Measurements from ENCODE around the gene IAPP.

IAPP gene
- 0 reads per million in 3 donors for total RNA-seq

DNA sequence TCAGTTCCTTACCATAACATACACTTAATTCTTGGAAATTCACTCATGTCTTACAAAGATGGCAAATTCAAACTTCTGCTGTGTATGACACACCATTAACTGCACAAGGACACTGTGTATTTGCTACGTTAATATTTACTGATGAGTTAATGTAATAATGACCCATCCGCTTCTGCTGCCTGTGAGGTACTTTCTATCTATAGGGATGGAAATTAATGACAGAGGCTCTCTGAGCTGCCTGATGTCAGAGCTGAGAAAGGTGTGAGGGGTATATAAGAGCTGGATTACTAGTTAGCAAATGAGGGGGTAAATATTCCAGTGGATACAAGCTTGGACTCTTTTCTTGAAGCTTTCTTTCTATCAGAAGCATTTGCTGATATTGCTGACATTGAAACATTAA, at the start of gene IAPP:
TSS of gene IAPP (plus strand) at position 301 of the 400 bp plus-strand sequence. CDS start 450 bp downstream, outside the sequence.
- no peak within 1 kb of the TSS for H3K4me3 ChIP-seq (ENCODE audit: insufficient read depth, low read depth, low read length, poor library complexity, severe bottlenecking)
- H3K27me3 ChIP-seq (replicated peaks; ENCODE audit: control insufficient read depth, insufficient read depth, low read length, poor library complexity, severe bottlenecking), result no peaks in the 10 kb centered on the region
- no peak for DNase-seq
- H3K9me3 ChIP-seq (ENCODE audit: control insufficient read depth, low read length), result no peaks in the 10 kb centered on the region
- no peaks in the 10 kb centered on the region for H3K36me3 ChIP-seq (ENCODE audit: control insufficient read depth, insufficient read depth, low read length)
- no peaks in the 10 kb centered on the region for H3K4me1 ChIP-seq (ENCODE audit: control insufficient read depth, insufficient read depth, low read length, poor library complexity, severe bottlenecking)
- H3K27ac ChIP-seq (ENCODE audit: insufficient read depth, low read length, poor library complexity, severe bottlenecking), result no peak within 1 kb of the TSS

DNA sequence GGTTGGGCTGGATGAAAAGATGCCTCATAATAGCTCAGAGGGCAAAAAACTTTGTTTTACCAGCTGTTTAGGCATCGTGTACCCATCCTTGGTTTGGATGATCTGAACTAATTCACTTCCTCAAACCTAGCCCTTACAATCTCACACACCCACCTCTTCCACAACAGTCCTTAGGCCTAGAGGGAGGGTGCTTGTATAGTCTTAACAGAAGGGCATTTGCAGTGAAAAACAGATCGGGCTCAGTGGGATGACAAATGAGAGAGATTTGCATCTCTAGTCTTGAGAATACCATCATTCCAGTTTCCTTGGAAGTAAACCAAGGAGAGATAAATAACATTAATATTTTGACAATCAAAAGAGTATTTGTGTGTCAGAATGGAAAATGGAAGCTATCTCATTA, 49.0 kb upstream of the IAPP start:
- no peak for DNase-seq
- peaks cover 4% of the 10 kb centered on the region for H3K9me3 ChIP-seq (ENCODE audit: control insufficient read depth, low read length)
- H3K4me3 ChIP-seq (ENCODE audit: insufficient read depth, low read depth, low read length, poor library complexity, severe bottlenecking), result no peak overlapping the region
- no peaks in the 10 kb centered on the region for H3K36me3 ChIP-seq (ENCODE audit: control insufficient read depth, insufficient read depth, low read length)
- H3K27ac ChIP-seq (ENCODE audit: insufficient read depth, low read length, poor library complexity, severe bottlenecking), result no peak overlapping the region
- no peaks in the 10 kb centered on the region for H3K4me1 ChIP-seq (ENCODE audit: control insufficient read depth, insufficient read depth, low read length, poor library complexity, severe bottlenecking)
- no peaks in the 10 kb centered on the region for H3K27me3 ChIP-seq (replicated peaks; ENCODE audit: control insufficient read depth, insufficient read depth, low read length, poor library complexity, severe bottlenecking)

DNA sequence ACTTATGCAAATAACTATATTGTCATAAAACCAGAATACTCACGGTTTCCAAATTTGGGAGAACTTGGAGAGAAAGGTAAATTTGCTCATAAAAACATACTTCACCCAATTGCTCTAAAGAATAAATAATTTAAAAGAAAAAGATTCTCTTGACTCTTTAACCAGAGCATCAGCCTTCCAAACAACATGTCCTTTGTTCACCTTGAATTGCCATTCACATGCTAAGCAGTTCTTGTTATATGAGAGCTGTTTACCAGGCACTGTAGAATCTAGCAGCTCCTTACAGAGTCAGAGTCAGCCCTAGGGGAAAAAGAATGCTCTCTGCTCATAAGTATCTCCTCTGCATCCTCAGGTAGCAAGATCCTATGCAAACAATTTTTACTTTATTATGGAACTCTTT, 48.2 kb upstream of the IAPP start:
- Histone ChIP-seq H3K36me3 (ENCODE audit: control insufficient read depth, insufficient read depth, low read length) (no peaks in the 10 kb centered on the region), H3K27ac (ENCODE audit: insufficient read depth, low read length, poor library complexity, severe bottlenecking) (no peak overlapping the region), H3K4me1 (ENCODE audit: control insufficient read depth, insufficient read depth, low read length, poor library complexity, severe bottlenecking) (no peaks in the 10 kb centered on the region), H3K4me3 (ENCODE audit: insufficient read depth, low read depth, low read length, poor library complexity, severe bottlenecking) (no peak overlapping the region), H3K27me3 (replicated peaks; ENCODE audit: control insufficient read depth, insufficient read depth, low read length, poor library complexity, severe bottlenecking) (no peaks in the 10 kb centered on the region), H3K9me3 (ENCODE audit: control insufficient read depth, low read length) (peaks cover 4% of the 10 kb centered on the region)
- DNase-seq, result no peak

DNA sequence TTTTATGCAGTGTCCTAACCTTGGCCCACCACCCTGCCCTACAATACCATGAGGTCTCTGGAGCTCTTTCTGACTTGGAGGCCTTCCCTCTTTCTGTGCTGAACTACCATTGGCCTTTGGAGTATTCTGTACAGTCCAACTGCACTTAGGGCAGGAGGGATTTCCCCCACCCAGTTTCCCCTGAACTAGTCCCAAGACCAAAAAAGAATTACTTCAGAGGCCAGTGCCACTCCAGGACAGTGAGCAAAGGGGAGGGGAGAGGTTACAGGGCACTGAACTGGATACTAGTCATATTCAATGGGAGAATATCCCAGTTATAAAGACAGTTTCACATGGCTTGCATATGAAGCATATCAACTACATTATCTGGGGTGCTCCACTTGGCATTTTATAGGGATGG, 44.1 kb upstream of the IAPP start:
- Histone ChIP-seq H3K27ac (ENCODE audit: insufficient read depth, low read length, poor library complexity, severe bottlenecking) (no peak overlapping the region), H3K4me1 (ENCODE audit: control insufficient read depth, insufficient read depth, low read length, poor library complexity, severe bottlenecking) (no peaks in the 10 kb centered on the region), H3K9me3 (ENCODE audit: control insufficient read depth, low read length) (peaks cover 4% of the 10 kb centered on the region), H3K4me3 (ENCODE audit: insufficient read depth, low read depth, low read length, poor library complexity, severe bottlenecking) (no peak overlapping the region), H3K27me3 (replicated peaks; ENCODE audit: control insufficient read depth, insufficient read depth, low read length, poor library complexity, severe bottlenecking) (no peaks in the 10 kb centered on the region), H3K36me3 (ENCODE audit: control insufficient read depth, insufficient read depth, low read length) (no peaks in the 10 kb centered on the region)
- DNase-seq, result no peak

DNA sequence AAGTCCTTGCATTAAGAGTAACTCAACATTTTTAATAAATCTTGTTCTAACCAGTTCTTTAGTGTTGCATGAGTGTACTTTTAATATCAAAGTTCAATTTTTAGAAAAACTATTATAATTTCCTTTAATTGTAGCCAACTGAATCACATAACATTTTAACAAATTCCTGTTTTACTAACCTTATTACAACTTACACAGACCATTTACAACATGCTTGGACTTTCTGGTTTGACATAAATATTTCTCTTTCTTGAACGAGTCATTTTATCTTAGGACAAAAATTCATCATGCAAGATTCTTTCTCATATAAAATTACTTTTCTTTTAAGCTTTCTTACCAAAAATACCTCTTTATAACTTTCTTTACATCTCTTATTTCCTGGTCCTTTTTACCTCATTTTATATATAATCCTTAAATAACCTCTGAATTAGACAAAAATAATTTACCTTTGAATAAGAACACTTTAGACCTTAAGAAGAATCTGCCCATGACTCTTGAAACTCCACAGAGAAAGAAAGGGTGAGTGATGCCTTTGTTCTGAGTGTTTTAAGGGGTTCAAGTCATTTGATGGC, 41.9 kb upstream of the IAPP start:
- Histone ChIP-seq H3K27me3 (replicated peaks; ENCODE audit: control insufficient read depth, insufficient read depth, low read length, poor library complexity, severe bottlenecking) (no peaks in the 10 kb centered on the region), H3K4me1 (ENCODE audit: control insufficient read depth, insufficient read depth, low read length, poor library complexity, severe bottlenecking) (no peaks in the 10 kb centered on the region), H3K9me3 (ENCODE audit: control insufficient read depth, low read length) (peaks cover 4% of the 10 kb centered on the region), H3K36me3 (ENCODE audit: control insufficient read depth, insufficient read depth, low read length) (no peaks in the 10 kb centered on the region), H3K4me3 (ENCODE audit: insufficient read depth, low read depth, low read length, poor library complexity, severe bottlenecking) (no peak overlapping the region), H3K27ac (ENCODE audit: insufficient read depth, low read length, poor library complexity, severe bottlenecking) (no peak overlapping the region)
- no peak for DNase-seq

DNA sequence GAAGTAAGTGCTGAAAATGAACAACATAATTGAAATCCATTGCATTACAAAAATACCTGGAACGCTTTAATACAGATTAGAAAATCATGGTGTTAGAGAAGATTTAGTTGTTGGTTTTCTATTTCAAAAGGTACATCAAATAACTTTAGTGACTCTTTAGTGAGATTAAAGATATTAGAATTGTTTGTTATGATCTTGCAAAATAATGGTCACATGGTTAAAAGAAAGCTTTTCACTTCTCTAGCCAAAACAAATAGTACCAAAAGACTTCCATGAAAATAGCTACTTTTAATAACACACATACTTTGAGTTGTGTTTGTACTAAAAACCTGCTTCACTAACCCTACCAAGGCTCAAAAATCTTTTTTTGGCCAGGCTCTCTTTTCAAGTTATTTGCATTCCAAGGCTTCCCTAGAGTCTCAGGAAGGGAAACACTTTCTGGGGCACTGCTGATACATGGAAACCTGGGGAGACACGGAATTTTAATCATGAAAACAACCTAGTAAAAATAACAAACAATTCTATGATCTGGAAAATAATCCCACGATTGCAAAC, 37.9 kb upstream of the IAPP start, which contains the start of gene SLCO1A2:
TSS of gene SLCO1A2 (minus strand) at position 147 of the 555 bp plus-strand sequence. CDS start 270 bp downstream, outside the sequence.
- Histone ChIP-seq H3K4me3 (ENCODE audit: insufficient read depth, low read depth, low read length, poor library complexity, severe bottlenecking) (no peak within 1 kb of the TSS), H3K27ac (ENCODE audit: insufficient read depth, low read length, poor library complexity, severe bottlenecking) (no peak within 1 kb of the TSS), H3K36me3 (ENCODE audit: control insufficient read depth, insufficient read depth, low read length) (no peaks in the 10 kb centered on the region), H3K9me3 (ENCODE audit: control insufficient read depth, low read length) (no peaks in the 10 kb centered on the region), H3K4me1 (ENCODE audit: control insufficient read depth, insufficient read depth, low read length, poor library complexity, severe bottlenecking) (no peaks in the 10 kb centered on the region), H3K27me3 (replicated peaks; ENCODE audit: control insufficient read depth, insufficient read depth, low read length, poor library complexity, severe bottlenecking) (no peaks in the 10 kb centered on the region)
- DNase-seq, result no peak

DNA sequence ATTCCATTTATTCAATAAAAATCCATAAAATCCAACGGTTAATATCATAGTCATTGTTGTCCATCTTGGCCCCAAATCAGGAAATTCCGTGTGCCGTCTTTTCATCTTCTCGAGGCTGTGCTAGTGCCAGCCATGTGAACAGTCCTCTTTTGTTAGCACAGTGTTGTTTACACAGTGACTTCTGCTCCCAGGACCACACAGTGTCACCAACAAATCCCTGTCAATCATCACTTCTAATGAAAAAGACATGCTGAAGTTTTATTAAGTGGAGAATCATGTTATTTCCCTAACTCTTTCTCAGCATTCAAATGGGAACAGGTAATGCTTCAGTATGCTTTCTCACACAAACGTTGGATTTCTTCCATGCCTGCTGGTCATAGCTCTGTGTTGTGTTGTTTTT, 36.0 kb upstream of the IAPP start:
- DNase-seq, result no peak
- no peak overlapping the region for H3K27ac ChIP-seq (ENCODE audit: insufficient read depth, low read length, poor library complexity, severe bottlenecking)
- no peaks in the 10 kb centered on the region for H3K27me3 ChIP-seq (replicated peaks; ENCODE audit: control insufficient read depth, insufficient read depth, low read length, poor library complexity, severe bottlenecking)
- no peak overlapping the region for H3K4me3 ChIP-seq (ENCODE audit: insufficient read depth, low read depth, low read length, poor library complexity, severe bottlenecking)
- no peaks in the 10 kb centered on the region for H3K36me3 ChIP-seq (ENCODE audit: control insufficient read depth, insufficient read depth, low read length)
- H3K9me3 ChIP-seq (ENCODE audit: control insufficient read depth, low read length), result no peaks in the 10 kb centered on the region
- H3K4me1 ChIP-seq (ENCODE audit: control insufficient read depth, insufficient read depth, low read length, poor library complexity, severe bottlenecking), result no peaks in the 10 kb centered on the region

DNA sequence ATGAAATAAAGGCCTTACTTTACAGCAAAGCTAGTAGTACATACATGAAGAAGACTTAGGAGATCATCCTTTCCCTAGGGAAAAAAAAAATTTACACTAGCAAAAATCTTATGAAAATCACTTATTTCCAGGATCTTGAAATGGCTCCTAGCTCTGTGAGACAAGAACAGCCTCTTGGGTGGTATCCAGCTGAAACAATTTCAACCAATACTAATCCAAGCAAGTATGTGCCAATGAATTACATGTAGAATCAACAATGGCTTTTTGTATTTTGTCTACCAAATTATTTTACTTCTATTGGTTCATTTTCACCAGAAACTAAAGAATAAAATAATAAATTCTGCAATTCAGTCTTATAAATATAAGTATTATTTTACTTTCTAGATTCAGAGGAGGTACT, 35.2 kb upstream of the IAPP start:
- H3K36me3 ChIP-seq (ENCODE audit: control insufficient read depth, insufficient read depth, low read length), result no peaks in the 10 kb centered on the region
- H3K9me3 ChIP-seq (ENCODE audit: control insufficient read depth, low read length), result no peaks in the 10 kb centered on the region
- no peak overlapping the region for H3K27ac ChIP-seq (ENCODE audit: insufficient read depth, low read length, poor library complexity, severe bottlenecking)
- DNase-seq, result no peak
- no peak overlapping the region for H3K4me3 ChIP-seq (ENCODE audit: insufficient read depth, low read depth, low read length, poor library complexity, severe bottlenecking)
- no peaks in the 10 kb centered on the region for H3K27me3 ChIP-seq (replicated peaks; ENCODE audit: control insufficient read depth, insufficient read depth, low read length, poor library complexity, severe bottlenecking)
- no peaks in the 10 kb centered on the region for H3K4me1 ChIP-seq (ENCODE audit: control insufficient read depth, insufficient read depth, low read length, poor library complexity, severe bottlenecking)

DNA sequence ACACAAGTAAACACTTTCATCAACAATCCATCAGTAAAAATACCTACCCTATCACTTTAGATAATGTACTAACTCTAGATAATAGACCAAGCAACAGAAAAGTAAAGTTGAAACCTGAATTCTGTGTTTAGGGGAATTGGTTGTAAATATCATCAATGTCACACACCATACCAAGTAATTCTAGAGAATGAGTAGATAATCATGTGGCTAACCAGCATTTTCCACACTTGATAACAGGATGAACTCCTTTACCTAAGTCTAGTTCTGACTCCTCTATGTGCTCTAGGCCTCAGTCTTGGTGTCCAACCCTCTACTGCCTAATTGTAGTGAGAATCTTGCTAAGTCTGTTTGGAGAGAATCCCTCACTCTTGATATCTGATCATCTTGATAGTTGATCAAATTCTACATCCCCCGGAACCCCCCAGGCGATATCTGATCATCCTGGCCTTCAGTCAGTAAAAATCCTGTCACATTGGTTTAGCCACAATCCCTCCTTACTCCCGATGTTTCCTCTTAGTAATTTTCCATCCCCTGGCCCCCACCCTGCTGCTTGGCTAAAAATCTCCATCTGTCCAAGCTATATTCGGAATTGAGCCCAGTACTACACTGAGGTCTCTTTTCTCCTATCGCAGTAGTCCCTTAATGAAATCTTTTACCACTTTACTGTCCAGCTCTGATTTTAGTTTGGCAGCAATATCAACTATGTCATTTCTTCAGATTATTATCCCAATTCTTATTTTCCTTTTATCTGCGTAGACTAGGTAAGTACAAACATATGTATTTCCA, 34.5 kb upstream of the IAPP start:
- Histone ChIP-seq H3K4me1 (ENCODE audit: control insufficient read depth, insufficient read depth, low read length, poor library complexity, severe bottlenecking) (no peaks in the 10 kb centered on the region), H3K9me3 (ENCODE audit: control insufficient read depth, low read length) (no peaks in the 10 kb centered on the region), H3K4me3 (ENCODE audit: insufficient read depth, low read depth, low read length, poor library complexity, severe bottlenecking) (no peak overlapping the region), H3K27me3 (replicated peaks; ENCODE audit: control insufficient read depth, insufficient read depth, low read length, poor library complexity, severe bottlenecking) (no peaks in the 10 kb centered on the region), H3K36me3 (ENCODE audit: control insufficient read depth, insufficient read depth, low read length) (no peaks in the 10 kb centered on the region), H3K27ac (ENCODE audit: insufficient read depth, low read length, poor library complexity, severe bottlenecking) (no peak overlapping the region)
- no peak for DNase-seq

DNA sequence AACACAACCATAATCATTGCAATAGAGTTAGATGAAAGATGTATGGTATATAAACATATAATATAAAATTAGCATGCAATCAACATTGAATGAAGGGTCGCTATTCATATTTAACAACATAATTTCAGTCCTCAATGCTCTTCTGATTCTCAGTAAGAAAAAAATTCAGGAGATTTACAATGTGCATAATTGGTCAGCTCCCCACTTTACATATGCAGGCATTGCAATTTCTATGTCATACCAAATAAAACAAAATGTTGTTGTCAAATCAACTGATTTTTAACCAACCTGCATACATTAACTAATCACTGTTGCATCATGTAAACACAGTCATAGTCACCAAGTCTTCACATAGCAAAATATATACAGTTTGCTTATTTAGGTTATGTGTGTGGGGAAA, 32.8 kb upstream of the IAPP start:
- no peak for DNase-seq
- H3K4me1 ChIP-seq (ENCODE audit: control insufficient read depth, insufficient read depth, low read length, poor library complexity, severe bottlenecking), result no peaks in the 10 kb centered on the region
- H3K36me3 ChIP-seq (ENCODE audit: control insufficient read depth, insufficient read depth, low read length), result no peaks in the 10 kb centered on the region
- H3K27me3 ChIP-seq (replicated peaks; ENCODE audit: control insufficient read depth, insufficient read depth, low read length, poor library complexity, severe bottlenecking), result no peaks in the 10 kb centered on the region
- H3K4me3 ChIP-seq (ENCODE audit: insufficient read depth, low read depth, low read length, poor library complexity, severe bottlenecking), result no peak overlapping the region
- H3K9me3 ChIP-seq (ENCODE audit: control insufficient read depth, low read length), result no peaks in the 10 kb centered on the region
- H3K27ac ChIP-seq (ENCODE audit: insufficient read depth, low read length, poor library complexity, severe bottlenecking), result no peak overlapping the region
